ENCODE measurements around the gene GAS1. TPM values are rescaled to one million over a fixed set of nuclear protein-coding genes. Genes with fewer than 3 reads are reported as not detected.

The GAS1 gene
- total and polyA plus RNA-seq, 10 of the 15 experiments (the other 5 are each of a cell fraction or from before 2014, with no cell fraction given) = not detected

- no peak for TF ChIP-seq KLF5 (IDR thresholded peaks at IDR 0.05; ENCODE audit: partially characterized antibody)
- no peak for TF ChIP-seq NR2C2 (IDR thresholded peaks at IDR 0.05; ENCODE audit: borderline replicate concordance, control insufficient read depth, insufficient read length, low read depth)
- no peak for TF ChIP-seq ELK1 (IDR thresholded peaks at IDR 0.05; ENCODE audit: low read depth, low read length)
- TF ChIP-seq, protein P1, sequence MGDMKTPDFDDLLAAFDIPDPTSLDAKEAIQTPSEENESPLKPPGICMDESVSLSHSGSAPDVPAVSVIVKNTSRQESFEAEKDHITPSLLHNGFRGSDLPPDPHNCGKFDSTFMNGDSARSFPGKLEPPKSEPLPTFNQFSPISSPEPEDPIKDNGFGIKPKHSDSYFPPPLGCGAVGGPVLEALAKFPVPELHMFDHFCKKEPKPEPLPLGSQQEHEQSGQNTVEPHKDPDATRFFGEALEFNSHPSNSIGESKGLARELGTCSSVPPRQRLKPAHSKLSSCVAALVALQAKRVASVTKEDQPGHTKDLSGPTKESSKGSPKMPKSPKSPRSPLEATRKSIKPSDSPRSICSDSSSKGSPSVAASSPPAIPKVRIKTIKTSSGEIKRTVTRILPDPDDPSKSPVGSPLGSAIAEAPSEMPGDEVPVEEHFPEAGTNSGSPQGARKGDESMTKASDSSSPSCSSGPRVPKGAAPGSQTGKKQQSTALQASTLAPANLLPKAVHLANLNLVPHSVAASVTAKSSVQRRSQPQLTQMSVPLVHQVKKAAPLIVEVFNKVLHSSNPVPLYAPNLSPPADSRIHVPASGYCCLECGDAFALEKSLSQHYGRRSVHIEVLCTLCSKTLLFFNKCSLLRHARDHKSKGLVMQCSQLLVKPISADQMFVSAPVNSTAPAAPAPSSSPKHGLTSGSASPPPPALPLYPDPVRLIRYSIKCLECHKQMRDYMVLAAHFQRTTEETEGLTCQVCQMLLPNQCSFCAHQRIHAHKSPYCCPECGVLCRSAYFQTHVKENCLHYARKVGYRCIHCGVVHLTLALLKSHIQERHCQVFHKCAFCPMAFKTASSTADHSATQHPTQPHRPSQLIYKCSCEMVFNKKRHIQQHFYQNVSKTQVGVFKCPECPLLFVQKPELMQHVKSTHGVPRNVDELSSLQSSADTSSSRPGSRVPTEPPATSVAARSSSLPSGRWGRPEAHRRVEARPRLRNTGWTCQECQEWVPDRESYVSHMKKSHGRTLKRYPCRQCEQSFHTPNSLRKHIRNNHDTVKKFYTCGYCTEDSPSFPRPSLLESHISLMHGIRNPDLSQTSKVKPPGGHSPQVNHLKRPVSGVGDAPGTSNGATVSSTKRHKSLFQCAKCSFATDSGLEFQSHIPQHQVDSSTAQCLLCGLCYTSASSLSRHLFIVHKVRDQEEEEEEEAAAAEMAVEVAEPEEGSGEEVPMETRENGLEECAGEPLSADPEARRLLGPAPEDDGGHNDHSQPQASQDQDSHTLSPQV (IDR thresholded peaks at IDR 0.05) = no peak
- TF ChIP-seq TCF3 (IDR thresholded peaks at IDR 0.05; ENCODE audit: borderline replicate concordance, insufficient read depth, low read depth, low read length) = no peak
- TF ChIP-seq, protein P2, sequence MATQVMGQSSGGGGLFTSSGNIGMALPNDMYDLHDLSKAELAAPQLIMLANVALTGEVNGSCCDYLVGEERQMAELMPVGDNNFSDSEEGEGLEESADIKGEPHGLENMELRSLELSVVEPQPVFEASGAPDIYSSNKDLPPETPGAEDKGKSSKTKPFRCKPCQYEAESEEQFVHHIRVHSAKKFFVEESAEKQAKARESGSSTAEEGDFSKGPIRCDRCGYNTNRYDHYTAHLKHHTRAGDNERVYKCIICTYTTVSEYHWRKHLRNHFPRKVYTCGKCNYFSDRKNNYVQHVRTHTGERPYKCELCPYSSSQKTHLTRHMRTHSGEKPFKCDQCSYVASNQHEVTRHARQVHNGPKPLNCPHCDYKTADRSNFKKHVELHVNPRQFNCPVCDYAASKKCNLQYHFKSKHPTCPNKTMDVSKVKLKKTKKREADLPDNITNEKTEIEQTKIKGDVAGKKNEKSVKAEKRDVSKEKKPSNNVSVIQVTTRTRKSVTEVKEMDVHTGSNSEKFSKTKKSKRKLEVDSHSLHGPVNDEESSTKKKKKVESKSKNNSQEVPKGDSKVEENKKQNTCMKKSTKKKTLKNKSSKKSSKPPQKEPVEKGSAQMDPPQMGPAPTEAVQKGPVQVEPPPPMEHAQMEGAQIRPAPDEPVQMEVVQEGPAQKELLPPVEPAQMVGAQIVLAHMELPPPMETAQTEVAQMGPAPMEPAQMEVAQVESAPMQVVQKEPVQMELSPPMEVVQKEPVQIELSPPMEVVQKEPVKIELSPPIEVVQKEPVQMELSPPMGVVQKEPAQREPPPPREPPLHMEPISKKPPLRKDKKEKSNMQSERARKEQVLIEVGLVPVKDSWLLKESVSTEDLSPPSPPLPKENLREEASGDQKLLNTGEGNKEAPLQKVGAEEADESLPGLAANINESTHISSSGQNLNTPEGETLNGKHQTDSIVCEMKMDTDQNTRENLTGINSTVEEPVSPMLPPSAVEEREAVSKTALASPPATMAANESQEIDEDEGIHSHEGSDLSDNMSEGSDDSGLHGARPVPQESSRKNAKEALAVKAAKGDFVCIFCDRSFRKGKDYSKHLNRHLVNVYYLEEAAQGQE (IDR thresholded peaks at IDR 0.05; ENCODE audit: low read depth, low read length) = no peak
- TF ChIP-seq, protein P3, sequence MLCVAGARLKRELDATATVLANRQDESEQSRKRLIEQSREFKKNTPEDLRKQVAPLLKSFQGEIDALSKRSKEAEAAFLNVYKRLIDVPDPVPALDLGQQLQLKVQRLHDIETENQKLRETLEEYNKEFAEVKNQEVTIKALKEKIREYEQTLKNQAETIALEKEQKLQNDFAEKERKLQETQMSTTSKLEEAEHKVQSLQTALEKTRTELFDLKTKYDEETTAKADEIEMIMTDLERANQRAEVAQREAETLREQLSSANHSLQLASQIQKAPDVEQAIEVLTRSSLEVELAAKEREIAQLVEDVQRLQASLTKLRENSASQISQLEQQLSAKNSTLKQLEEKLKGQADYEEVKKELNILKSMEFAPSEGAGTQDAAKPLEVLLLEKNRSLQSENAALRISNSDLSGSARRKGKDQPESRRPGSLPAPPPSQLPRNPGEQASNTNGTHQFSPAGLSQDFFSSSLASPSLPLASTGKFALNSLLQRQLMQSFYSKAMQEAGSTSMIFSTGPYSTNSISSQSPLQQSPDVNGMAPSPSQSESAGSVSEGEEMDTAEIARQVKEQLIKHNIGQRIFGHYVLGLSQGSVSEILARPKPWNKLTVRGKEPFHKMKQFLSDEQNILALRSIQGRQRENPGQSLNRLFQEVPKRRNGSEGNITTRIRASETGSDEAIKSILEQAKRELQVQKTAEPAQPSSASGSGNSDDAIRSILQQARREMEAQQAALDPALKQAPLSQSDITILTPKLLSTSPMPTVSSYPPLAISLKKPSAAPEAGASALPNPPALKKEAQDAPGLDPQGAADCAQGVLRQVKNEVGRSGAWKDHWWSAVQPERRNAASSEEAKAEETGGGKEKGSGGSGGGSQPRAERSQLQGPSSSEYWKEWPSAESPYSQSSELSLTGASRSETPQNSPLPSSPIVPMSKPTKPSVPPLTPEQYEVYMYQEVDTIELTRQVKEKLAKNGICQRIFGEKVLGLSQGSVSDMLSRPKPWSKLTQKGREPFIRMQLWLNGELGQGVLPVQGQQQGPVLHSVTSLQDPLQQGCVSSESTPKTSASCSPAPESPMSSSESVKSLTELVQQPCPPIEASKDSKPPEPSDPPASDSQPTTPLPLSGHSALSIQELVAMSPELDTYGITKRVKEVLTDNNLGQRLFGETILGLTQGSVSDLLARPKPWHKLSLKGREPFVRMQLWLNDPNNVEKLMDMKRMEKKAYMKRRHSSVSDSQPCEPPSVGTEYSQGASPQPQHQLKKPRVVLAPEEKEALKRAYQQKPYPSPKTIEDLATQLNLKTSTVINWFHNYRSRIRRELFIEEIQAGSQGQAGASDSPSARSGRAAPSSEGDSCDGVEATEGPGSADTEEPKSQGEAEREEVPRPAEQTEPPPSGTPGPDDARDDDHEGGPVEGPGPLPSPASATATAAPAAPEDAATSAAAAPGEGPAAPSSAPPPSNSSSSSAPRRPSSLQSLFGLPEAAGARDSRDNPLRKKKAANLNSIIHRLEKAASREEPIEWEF (IDR thresholded peaks at IDR 0.05; ENCODE audit: insufficient replicate concordance, low read depth, low read length) = no peak
- TF ChIP-seq CEBPZ (IDR thresholded peaks at IDR 0.05; ENCODE audit: low read depth, low read length) = no peak
- no peak for TF ChIP-seq IKZF2 (IDR thresholded peaks at IDR 0.05)
- TF ChIP-seq CBX5 (IDR thresholded peaks at IDR 0.05; ENCODE audit: low read depth) = no peak
- no peak for TF ChIP-seq TCF7 (IDR thresholded peaks at IDR 0.05; ENCODE audit: borderline replicate concordance)
These were observed 45.1 kb downstream of the GAS1 start (continued) for GRCh38 chr9:86902176-86902575.
